A549 (cell line): ENCODE data around the gene TBX5.

Experiments
- BHLHE40 ChIP-seq: IDR thresholded peaks from 2 replicates; pipeline ENCODE4 v1.6.1; 2012; ENCODE audit warnings: low read depth, low read length, inconsistent platforms
- CBX8 ChIP-seq: fragments of 200-600 bp; sonication (generic); IDR thresholded peaks from 2 replicates; pipeline ENCODE4 v1.6.1; 2016
- CHD2 ChIP-seq: fragments of 150-350 bp; IDR thresholded peaks from 2 replicates; pipeline ENCODE4 v1.6.1; 2014; ENCODE audit warnings: low read length; ENCODE audit not compliant: partially characterized antibody
- ESRRA ChIP-seq: fragments of 150-350 bp; IDR thresholded peaks from 2 replicates; pipeline ENCODE4 v1.6.1; 2014; ENCODE audit warnings: mild to moderate bottlenecking, low read length, borderline replicate concordance
- MYC ChIP-seq: IDR thresholded peaks from 2 replicates; pipeline ENCODE4 v1.6.1; 2012; ENCODE audit warnings: mild to moderate bottlenecking, inconsistent platforms, low read length, improper control_type of control experiment, borderline replicate concordance
- POLR2A ChIP-seq: IDR thresholded peaks from 2 replicates; pipeline ENCODE4 v1.6.1; 2012; ENCODE audit warnings: mild to moderate bottlenecking, low read length
- RAD21 ChIP-seq, 2 experiments: fragments of >200 bp in 1 of 2; sonication (Bioruptor Twin) in 1 of 2; formaldehyde crosslinking in 1 of 2; IDR thresholded peaks in 1 of 2; conservative IDR thresholded peaks in 1 of 2; 2 replicates in 1 of 2; 3 replicates in 1 of 2; pipeline ENCODE4 v1.6.1; 2012 to 2018; ENCODE audit warnings: inconsistent platforms in 1 of 2
- RFX5 ChIP-seq: fragments of 450-650 bp; IDR thresholded peaks from 2 replicates; pipeline ENCODE4 v1.7.1; 2014; ENCODE audit warnings: antibody characterized with exemption, mild to moderate bottlenecking, moderate library complexity
- TF ChIP-seq, protein P1 (sequence below): fragments of >200 bp; sonication (Bioruptor Twin); formaldehyde crosslinking; IDR thresholded peaks from 3 replicates; pipeline ENCODE4 v1.5.1; 2016
- TF ChIP-seq, protein P2 (sequence below): IDR thresholded peaks from 2 replicates; pipeline ENCODE4 v1.6.1; 2012
- TF ChIP-seq, protein P3 (sequence below): fragments of 250-450 bp; sonication (Bioruptor Pico); IDR thresholded peaks from 2 replicates; pipeline ENCODE4 v1.5.0; 2021; ENCODE audit warnings: mild to moderate bottlenecking, moderate library complexity, borderline replicate concordance
- TF ChIP-seq, protein P4 (sequence below): fragments of >200 bp; sonication (Bioruptor Twin); formaldehyde crosslinking; IDR thresholded peaks from 3 replicates; pipeline ENCODE4 v1.6.1; 2016

DNA sequence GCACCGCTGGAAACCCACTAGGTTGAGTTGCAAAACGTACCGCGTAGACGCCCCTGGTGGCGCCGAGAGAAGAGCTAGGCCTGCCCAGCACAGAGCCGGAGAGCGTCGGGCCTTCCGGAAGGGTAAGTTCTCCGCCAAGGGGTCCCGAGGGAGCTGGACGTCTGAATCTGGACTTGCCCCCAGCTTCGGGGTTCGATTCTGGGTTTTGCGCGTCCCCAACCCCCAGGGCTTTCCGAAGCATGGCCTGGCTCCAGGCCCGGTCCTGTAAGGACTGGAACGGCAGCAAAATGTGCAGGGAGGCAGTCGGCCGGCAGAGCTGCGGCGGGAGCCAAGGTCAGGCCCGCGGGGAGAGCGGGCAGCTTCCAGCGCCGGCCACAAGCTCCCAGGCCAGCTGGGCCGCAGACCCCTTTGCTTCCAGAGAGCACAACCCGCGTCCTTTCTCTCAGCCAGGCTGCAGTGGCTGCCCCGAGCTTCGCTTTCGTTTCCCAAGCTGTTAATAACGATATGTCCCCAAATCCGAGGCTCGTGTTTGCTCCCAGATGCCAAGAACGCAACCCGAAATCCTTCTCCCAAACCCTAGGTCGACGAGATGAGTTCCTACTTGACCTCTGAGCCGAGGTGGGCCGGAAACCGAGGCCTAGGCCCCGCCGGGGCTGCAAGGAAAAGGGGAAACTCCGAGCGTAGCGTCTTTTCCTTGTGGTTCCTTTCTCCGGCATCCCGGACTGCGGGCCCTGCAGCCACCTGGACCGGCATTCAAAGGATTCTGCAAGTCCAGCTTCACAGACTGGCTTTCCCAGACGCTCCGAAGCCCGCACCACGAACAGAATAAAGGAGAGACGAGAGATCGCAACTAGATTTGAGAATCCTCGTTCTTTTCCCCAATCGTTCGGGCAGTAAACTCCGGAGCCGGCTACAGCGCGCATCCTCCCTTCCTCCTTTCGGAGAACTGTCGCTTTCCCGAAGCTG lies 3.2 kb upstream of the TBX5 start:
- TF ChIP-seq, protein P1, sequence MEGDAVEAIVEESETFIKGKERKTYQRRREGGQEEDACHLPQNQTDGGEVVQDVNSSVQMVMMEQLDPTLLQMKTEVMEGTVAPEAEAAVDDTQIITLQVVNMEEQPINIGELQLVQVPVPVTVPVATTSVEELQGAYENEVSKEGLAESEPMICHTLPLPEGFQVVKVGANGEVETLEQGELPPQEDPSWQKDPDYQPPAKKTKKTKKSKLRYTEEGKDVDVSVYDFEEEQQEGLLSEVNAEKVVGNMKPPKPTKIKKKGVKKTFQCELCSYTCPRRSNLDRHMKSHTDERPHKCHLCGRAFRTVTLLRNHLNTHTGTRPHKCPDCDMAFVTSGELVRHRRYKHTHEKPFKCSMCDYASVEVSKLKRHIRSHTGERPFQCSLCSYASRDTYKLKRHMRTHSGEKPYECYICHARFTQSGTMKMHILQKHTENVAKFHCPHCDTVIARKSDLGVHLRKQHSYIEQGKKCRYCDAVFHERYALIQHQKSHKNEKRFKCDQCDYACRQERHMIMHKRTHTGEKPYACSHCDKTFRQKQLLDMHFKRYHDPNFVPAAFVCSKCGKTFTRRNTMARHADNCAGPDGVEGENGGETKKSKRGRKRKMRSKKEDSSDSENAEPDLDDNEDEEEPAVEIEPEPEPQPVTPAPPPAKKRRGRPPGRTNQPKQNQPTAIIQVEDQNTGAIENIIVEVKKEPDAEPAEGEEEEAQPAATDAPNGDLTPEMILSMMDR, result no peak
- TF ChIP-seq, protein P2, sequence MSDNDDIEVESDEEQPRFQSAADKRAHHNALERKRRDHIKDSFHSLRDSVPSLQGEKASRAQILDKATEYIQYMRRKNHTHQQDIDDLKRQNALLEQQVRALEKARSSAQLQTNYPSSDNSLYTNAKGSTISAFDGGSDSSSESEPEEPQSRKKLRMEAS, result no peak
- TF ChIP-seq CHD2 (no peak), RFX5 (no peak), MYC (no peak), BHLHE40 (no peak), CBX8 (no peak), ESRRA (no peak), RAD21 (conservative IDR thresholded peaks at IDR 0.05 in 1 of 2, IDR thresholded peaks at IDR 0.05 in 1 of 2) (no peak), POLR2A (no peak)
- TF ChIP-seq, protein P3, sequence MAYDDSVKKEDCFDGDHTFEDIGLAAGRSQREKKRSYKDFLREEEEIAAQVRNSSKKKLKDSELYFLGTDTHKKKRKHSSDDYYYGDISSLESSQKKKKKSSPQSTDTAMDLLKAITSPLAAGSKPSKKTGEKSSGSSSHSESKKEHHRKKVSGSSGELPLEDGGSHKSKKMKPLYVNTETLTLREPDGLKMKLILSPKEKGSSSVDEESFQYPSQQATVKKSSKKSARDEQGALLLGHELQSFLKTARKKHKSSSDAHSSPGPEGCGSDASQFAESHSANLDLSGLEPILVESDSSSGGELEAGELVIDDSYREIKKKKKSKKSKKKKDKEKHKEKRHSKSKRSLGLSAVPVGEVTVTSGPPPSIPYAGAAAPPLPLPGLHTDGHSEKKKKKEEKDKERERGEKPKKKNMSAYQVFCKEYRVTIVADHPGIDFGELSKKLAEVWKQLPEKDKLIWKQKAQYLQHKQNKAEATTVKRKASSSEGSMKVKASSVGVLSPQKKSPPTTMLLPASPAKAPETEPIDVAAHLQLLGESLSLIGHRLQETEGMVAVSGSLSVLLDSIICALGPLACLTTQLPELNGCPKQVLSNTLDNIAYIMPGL, result no peak
- TF ChIP-seq, protein P4, sequence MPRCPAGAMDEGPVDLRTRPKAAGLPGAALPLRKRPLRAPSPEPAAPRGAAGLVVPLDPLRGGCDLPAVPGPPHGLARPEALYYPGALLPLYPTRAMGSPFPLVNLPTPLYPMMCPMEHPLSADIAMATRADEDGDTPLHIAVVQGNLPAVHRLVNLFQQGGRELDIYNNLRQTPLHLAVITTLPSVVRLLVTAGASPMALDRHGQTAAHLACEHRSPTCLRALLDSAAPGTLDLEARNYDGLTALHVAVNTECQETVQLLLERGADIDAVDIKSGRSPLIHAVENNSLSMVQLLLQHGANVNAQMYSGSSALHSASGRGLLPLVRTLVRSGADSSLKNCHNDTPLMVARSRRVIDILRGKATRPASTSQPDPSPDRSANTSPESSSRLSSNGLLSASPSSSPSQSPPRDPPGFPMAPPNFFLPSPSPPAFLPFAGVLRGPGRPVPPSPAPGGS, result no peak
